Neutrophil (primary cell): ENCODE results near the gene SDK2.

Experiments
- H3K27ac ChIP-seq: fragments of 200-600 bp; sonication (generic); 2 replicates; pipeline ENCODE4 v1.5.1; 2016; ENCODE audit warnings: mild to moderate bottlenecking, moderate library complexity
- H3K27me3 ChIP-seq: fragments of 200-600 bp; sonication (generic); 2 replicates; pipeline ENCODE4 v1.6.0; 2016; ENCODE audit warnings: mild to moderate bottlenecking
- H3K36me3 ChIP-seq: fragments of 200-600 bp; sonication (generic); 2 replicates; pipeline ENCODE4 v1.5.1; 2017
- H3K4me1 ChIP-seq, 2 experiments: fragments of 200-600 bp in 1 of 2; sonication (generic) in 1 of 2; 1 replicate in 1 of 2; 2 replicates in 1 of 2; pipeline versions ENCODE4 v1.5.1 to v1.6.1; 2013 to 2016; ENCODE audit warnings: low read depth in 1 of 2, low read length in 1 of 2, mild to moderate bottlenecking in 1 of 2, moderate library complexity in 1 of 2; ENCODE audit not compliant: control insufficient read depth in 1 of 2, insufficient read depth in 1 of 2
- H3K4me3 ChIP-seq, 2 experiments: fragments of 200-600 bp in 1 of 2; sonication (generic) in 1 of 2; 1 replicate in 1 of 2; 2 replicates in 1 of 2; pipeline ENCODE4 v1.5.1; 2013 to 2016; ENCODE audit warnings: low read depth in 1 of 2, low read length in 1 of 2, mild to moderate bottlenecking in 1 of 2, moderate library complexity in 1 of 2
- H3K9me3 ChIP-seq: fragments of 200-600 bp; sonication (generic); 2 replicates; pipeline ENCODE4 v1.5.1; 2016
- TF ChIP-seq, protein P1 (sequence below): fragments of 200-600 bp; sonication (generic); IDR thresholded peaks from 2 replicates; pipeline ENCODE4 v1.5.1; 2016; ENCODE audit warnings: antibody characterized with exemption

The SDK2 gene

DNA sequence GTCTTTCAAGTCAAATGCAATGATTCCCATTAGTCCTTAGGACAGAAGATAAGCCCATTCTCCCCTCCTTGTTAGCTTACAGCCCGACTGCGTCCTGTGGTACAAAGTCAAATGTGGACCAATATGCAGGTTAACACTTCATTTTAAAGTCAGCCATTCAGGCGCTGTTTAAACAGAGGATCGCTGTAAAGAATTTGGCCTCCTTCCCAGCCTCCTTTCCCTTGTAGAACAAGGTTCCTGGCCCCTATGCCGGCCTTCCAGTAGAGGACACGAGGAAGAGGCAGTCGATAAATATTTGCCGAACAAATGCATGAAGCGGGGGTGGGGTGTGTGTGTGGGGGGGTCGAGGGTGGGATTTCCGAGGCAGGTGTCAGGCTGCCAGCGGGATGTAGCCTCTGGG, 4.3 kb downstream of the SDK2 start:
- Histone ChIP-seq H3K27me3 (peaks cover 60% of the 10 kb centered on the region), H3K27ac (no peak overlapping the region), H3K4me1 (peaks cover 0 to 19% of the 10 kb centered on the region in 2 experiments), H3K9me3 (no peaks in the 10 kb centered on the region), H3K36me3 (no peaks in the 10 kb centered on the region), H3K4me3 (no peak overlapping the region)
- TF ChIP-seq, protein P1, sequence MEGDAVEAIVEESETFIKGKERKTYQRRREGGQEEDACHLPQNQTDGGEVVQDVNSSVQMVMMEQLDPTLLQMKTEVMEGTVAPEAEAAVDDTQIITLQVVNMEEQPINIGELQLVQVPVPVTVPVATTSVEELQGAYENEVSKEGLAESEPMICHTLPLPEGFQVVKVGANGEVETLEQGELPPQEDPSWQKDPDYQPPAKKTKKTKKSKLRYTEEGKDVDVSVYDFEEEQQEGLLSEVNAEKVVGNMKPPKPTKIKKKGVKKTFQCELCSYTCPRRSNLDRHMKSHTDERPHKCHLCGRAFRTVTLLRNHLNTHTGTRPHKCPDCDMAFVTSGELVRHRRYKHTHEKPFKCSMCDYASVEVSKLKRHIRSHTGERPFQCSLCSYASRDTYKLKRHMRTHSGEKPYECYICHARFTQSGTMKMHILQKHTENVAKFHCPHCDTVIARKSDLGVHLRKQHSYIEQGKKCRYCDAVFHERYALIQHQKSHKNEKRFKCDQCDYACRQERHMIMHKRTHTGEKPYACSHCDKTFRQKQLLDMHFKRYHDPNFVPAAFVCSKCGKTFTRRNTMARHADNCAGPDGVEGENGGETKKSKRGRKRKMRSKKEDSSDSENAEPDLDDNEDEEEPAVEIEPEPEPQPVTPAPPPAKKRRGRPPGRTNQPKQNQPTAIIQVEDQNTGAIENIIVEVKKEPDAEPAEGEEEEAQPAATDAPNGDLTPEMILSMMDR: no peak

DNA sequence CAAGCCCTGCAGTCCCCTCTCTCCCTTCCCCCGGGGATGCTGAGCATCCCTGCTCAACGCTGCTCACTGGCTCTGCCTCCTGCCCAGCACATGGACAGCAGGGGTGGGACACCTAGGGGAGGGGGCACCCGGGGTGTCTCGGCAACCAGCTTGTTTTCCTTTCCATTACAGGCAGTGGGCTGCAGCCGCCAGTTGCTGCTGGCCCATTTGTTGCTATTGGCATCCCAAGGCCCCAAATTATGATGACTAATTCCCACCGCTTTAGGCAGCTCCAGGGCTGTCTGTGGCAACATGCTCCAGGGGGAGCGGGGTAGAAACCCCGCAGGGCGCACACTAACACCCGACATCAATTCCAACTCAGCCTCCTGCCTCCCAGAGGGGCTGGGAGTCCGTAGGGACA, 4.9 kb downstream of the SDK2 start:
- Histone ChIP-seq H3K36me3 (no peaks in the 10 kb centered on the region), H3K27me3 (peaks cover 54% of the 10 kb centered on the region), H3K9me3 (no peaks in the 10 kb centered on the region), H3K4me1 (peaks cover 0 to 15% of the 10 kb centered on the region in 2 experiments), H3K27ac (no peak overlapping the region), H3K4me3 (no peak overlapping the region)
- TF ChIP-seq, protein P1: no peak

DNA sequence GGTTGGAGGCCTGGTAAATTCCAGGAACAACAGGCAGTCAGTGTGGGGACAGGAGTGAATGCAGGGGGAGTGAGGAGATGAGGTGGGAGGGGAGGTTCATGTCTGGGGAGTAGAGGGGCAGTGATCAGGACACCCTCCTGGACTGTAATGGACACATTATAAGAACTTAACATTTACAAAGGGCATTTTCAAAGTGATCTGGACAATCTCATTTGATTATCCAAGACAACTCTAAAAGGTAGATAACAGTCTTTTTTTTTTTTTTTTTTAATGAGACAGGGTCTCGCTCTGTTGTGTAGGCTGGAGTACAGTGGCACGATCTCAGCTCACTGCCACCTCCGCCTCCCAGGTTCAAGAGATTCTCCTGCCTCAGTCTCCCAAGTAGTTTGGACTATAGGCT, 5.7 kb downstream of the SDK2 start:
- peaks cover 46% of the 10 kb centered on the region for H3K27me3 ChIP-seq
- H3K27ac ChIP-seq: no peak overlapping the region
- no peak overlapping the region for H3K4me3 ChIP-seq
- no peaks in the 10 kb centered on the region for H3K9me3 ChIP-seq
- H3K4me1 ChIP-seq: peaks cover 0 to 8% of the 10 kb centered on the region in 2 experiments
- TF ChIP-seq, protein P1: no peak
- H3K36me3 ChIP-seq: no peaks in the 10 kb centered on the region

DNA sequence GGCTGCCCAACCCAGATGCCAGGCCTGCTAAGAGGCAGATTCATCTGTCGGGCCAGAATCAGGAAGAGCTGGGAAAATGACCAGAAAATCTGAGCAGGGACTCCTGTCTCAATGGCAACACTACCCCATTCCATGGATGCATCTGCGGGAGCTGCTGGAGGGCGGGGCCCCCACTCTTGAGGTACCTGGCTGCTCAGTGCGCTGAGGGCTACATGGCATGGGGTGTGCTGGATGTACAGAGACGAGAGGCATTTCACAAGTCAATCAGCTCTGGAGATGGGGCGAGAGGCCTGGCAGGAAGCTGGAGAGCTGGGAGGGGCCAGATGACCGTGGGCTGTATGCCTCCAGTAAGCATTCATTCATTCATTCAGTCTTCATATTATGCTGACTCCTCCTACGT, 6.4 kb downstream of the SDK2 start:
- Histone ChIP-seq H3K27ac (no peak overlapping the region), H3K27me3 (peaks cover 39% of the 10 kb centered on the region), H3K4me1 (peaks cover 0 to 2% of the 10 kb centered on the region in 2 experiments), H3K9me3 (no peaks in the 10 kb centered on the region), H3K36me3 (no peaks in the 10 kb centered on the region), H3K4me3 (no peak overlapping the region)
- TF ChIP-seq, protein P1: no peak

DNA sequence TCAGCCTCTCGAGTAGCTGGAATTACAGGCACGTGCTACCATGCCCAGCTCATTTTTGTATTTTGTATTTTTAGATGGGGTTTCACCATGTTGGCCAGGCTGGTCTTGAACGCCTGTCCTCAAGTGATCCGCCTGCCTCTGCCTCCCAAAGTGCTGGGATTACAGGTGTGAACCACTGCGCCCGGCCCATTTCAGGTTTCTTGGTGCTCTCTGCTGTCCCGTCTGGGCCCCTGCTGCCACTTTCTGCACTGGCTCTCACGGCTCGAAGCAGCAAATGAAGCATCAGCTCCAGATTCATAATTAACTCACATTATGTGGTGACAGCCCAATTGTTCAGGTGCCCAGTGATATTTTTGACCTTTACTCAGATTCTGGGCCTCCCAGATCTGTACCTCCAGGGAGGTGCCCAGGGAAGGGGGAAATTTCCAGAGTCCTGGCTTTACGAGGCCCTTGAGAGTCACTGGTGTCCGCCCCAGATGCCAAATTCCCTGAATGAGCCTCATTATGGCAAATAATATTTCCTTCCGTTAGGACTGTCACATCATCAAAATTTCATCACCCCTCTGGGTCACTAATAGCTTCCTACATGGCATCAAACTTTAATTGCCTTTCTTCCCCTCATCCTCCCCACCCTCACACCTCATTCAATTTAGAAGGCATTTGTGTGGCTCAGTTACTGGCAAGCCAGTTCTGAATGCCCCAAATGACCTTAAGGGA, 9.0 kb downstream of the SDK2 start:
- H3K4me1 ChIP-seq: no peaks in the 10 kb centered on the region
- no peaks in the 10 kb centered on the region for H3K36me3 ChIP-seq
- H3K27ac ChIP-seq: no peak overlapping the region
- no peaks in the 10 kb centered on the region for H3K9me3 ChIP-seq
- peaks cover 13% of the 10 kb centered on the region for H3K27me3 ChIP-seq
- H3K4me3 ChIP-seq: no peak overlapping the region
- TF ChIP-seq, protein P1: no peak
